Right kidney (tissue), 1 donor: ENCODE results near the gene RBM33.

ENCODE experiments used
- DNase-seq: peaks from one replicate; pipeline ENCODE4 v3.0.0-alpha.2; 2016

The RBM33 gene

DNA sequence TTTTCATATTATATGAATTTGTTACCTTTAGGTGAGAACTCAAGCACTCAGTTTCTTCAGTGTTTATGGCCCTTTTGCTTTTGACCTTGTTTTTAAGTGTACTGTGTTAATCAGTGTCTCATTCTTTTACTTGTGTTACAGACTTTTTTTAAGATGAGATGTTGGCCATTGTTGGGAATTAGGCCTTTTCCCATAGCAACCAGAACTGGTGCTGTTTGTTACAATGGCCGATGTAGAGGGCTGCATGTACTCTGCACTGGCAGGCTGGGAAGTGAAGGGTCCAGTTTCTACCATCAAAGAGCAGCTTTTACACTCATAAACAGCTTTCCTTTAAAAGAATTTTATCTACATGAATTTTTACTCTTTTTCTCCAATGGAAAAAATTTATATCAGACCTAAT, 102.7 kb downstream of the RBM33 start:
- DNase-seq, result no peak

DNA sequence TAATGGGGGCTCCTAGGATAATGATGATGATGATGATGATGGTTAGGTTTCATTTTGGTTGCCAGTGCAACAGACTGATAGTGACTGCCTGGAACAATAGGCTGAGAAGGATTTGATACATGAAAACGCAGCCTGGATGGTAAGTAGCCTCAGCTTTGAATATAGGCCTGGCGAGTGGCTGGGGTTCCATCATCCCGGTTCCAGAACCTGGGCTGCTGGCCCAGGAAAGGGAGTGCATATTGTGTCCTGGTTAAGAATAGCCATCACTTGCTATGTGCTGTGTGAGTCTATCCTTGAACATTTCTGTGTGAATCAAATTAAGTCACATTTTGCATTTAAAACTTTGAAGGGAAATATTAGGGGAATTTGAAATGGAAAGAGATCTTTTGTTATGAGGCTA, 105.1 kb downstream of the RBM33 start:
- no peak for DNase-seq

DNA sequence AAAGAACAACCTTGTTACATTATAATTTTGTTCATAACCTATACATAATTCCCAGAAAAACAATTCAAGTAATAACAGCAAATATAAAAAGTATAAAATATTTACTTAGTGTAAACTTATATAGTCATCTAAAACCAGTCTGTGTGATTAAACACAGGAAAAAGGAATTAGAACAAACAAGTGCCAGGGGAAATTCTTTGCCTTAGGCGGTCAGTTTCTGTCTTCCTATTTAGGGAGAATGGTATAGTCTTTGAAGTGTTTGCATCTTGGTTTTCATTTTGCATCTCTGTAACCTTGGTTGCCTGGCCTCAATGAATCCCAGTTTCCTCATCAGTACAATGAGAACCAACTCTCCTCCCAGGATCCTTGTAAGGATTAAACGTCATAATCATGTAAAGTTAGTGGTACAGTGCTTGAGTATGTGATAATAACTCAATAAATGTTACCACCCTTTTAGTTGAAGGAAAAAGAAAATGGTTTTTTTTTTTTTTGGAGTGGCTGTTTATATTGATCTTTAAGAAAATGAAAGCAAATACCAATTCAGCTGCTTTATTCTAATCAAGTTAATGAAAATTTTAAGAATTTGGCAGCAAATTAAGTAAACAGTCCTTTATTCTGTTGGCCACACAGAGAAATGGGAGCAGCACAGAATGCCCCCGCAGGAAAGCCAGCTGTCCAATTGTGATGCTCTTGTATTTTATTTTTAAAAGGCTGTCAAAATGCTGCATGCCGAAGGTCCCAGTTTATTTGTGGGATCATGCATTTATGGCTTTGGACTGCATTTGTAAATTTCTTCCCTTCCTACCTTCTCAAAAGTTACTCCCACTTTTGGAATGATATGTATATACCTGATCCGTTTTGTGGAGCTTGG, 106.0 kb downstream of the RBM33 start:
- no peak for DNase-seq

DNA sequence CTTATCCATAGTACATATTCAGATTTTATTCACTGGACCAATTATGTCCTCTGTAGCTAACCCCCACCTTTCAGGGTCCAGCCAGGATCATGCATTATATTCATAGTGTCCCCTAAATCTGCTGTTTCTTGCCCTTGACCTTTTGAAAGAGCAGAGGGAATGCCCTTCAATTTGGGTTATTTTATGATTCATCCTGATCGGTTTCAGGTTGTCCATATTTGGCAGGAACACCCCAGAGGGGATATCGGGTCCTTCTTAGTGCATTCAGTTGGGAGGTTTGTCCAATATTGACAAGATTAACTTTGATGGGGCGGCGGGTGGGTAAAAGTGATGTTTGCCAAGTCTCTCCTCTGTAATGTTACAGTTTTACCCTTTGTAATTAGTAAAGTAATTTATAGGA, 106.9 kb downstream of the RBM33 start:
- no peak for DNase-seq

DNA sequence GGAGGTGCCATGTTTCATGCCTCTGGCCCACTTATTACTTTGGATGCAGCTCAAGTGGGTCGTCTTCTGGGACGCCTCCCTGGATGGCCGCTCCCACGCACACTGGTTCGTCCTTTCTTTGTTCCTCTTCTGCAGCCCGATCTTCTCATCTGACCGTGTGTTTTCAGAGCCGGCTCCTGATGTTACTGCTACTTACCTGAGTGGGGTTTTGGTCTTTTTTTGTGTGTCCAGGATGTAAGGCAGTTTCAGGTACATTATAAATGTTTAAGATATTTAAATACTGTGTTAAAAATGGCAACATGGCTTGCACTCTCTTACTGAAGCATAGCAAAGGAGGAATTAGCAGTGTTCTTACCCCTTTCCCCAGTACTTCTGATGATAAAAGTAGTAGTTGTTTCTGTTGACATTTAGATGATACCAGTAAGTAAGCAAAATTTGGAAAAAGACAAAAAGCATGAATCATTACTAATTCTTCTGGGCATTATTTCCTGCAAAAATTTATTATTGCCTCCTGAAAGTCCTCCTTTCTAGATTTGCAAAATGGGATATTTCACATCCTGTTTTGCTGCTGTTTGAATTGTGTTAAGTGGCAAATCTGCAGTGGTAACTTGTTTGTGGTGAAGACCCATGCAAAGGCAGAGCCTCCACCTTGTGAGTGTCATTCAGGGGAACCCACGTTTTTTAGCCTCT, 108.4 kb downstream of the RBM33 start:
- no peak for DNase-seq

DNA sequence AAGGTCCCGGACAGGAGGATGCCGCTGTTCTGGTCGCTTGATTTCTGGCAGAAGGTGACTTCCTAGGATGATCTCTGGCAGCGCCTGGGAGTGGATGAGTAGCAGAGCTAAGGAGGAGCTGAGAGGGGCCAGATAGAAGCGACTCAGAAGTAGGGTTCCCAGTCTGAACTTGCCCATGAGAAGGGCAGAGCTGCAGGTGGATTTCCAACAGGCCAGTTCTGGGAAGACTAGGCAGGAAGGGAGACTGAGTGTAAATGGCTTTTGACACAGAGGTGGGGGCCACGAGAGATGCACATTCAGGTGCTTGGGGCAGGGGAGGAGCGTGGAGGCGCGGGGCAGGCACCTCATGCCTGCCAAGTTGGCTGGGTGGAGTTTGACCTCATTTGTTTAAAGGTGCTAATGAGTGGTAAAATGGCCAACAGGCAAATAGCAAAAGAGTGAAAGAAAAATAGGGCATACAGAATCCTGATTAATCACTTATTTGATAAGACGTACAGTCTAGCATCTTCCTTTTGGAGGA, 109.0 kb downstream of the RBM33 start:
- DNase-seq, result no peak

DNA sequence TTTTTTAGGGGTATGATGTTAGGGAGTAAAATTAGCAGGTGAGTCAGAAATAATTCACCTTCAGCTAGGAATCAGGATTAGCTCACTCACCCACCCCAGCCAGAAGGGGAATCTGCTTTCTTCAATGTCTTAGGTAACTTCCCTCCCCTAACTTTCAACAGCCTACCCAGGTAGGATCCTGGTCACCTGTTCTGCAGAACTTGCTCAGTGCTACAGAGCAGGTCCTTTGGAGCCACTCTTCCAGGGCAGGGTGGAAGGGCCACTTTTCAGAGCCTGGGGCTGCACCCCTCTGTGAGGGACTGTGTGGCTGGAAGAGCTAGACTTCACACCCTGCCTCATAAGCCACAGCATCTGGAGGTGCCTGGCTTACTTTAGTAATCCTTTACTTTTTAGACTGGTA, 109.7 kb downstream of the RBM33 start:
- DNase-seq, result no peak

DNA sequence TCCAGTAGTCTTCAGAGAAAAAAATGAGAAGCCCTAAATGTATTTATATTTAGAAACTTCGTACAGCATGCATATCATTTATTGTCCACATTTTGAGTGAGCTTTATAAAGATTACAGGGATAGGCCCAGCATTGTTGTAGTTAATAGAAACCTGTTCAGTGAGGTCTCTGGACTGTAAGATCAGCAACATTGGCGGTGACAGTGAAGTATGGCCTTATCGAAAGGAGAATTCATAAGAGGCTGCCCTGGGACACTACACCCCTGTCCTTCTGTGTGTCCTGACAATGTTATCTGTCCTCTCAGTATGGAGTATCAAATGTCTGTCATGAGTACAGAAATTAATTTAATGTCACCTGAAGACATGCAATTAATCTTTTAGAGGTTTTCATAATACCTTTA, 110.6 kb downstream of the RBM33 start:
- no peak for DNase-seq

DNA sequence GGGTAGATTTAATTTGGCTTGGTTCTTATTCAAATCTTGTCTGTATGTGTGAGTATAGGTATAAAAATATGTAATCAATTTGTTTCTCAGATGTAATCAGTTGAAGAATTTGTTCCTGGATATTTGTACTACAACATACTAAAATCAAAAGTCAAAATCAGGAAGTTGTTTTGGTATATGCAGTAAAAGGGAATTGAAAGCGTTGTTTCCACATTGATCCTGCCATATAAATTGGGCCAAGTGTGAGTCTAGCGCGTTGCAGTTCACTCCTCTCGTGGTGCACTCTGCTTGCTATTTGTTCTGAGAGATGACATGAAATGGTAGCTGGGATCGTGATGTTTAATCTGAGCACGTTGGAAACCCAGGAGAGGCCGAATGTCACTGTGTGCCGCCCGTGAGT, 111.9 kb downstream of the RBM33 start:
- DNase-seq, result no peak

DNA sequence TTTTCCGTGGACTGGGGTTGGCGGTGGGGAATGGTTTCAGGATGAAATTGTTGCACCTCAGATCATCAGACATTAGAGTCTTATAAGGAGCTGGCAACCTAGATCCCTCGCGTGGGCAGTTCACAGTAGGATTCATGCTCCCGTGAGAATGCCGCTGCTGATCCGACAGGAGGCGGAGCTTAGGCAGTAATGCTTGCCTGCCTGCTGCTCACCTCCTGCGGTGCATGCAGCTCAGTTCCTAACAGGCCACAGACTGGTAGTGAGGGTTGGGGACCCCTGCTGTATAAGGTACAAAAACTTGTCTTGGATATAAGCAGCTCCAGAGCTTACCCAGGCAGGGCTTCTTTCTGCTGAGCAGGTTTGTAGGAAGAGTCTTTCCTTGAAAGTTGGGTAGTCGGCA, 113.9 kb downstream of the RBM33 start:
- DNase-seq, result no peak

DNA sequence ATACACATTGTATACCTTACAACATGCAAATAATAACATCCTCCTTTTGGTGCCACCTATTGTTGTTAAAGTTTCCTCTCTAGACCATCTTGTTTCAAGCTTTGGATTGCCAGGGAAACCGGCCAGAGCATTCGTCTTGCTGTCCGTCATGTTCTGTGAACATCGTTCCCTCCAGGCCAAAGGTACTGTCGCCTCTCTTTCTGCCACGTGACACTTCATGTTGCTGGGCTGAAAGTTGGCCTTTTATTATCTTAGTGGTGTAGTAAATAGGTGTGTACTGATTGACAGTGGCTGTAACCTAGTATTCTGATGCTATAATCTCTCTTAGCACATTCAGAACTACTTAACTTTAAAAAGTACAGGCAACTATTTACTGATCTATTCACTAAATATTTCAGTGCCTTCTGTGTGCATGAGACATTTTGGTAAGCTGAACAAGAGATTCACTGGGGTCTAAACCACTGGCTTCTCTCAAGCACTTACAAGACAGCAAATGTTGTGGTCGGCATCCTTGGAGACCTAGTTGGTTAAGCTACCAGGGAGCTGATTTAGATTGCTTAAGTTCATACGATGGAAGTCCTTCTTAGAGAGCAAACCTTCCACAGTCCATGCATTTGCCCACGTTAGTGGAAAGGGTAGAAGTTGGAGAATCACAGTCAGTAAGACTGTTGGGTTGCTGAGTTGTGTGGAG, 115.4 kb downstream of the RBM33 start:
- no peak for DNase-seq

DNA sequence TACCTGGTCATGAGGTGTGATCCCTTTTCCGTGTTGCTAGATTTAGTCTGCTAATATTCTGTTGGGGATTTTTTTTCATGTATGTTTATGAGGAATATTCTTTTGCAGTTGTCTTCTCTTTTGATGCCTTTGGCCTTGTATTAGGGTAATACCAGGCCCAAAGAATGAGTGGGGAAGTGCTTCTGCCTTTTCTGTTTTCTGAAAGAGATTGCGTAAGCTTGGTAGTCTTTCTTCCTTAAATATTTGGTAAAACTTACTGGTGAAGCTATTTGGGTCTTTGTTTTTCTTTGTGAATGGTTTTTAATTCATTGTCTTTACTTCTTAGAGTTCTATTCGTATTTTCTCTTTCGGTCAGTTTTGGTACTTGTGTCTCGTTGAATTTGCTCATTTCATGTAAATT, 116.7 kb downstream of the RBM33 start:
- DNase-seq, result no peak

DNA sequence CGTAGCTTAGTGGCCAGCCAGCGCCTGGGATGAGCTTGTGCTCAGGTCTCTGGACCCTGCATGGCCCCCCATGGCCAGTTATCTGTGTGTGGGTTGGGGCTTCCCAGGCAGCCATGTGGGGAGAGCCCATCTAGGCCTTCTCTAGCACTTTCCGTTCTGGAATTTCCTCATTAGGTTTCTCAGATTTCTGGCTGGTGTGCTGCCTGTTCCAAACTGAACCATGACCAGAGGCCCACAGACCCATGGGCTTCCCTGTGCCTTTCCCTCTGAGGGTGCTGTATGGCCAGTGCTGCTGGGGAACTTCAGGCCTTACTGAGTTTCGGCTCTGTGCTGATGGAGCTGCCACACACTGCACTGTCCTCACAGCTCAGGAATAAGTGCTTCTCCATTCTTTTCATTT, 117.6 kb downstream of the RBM33 start:
- DNase-seq, result no peak

DNA sequence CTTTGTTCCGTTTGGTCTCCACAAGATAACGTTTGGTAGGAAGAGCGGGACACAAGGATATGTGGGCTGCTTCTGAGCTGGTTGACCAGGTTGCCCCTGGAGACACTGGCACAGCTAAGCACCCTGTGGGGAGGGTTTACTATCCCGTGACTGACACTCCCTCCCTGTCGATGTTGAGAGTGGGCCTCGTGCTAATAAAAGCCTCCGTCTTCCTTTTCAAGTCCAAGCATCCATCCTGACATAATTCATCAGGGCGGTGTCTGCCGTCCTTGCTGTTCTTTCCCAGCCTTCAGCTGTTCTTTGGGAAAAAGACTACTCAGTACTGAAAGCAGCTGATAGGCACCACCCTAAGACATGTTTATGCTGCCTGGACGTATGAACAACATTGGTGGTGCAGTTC, 118.2 kb downstream of the RBM33 start:
- DNase-seq, result no peak

DNA sequence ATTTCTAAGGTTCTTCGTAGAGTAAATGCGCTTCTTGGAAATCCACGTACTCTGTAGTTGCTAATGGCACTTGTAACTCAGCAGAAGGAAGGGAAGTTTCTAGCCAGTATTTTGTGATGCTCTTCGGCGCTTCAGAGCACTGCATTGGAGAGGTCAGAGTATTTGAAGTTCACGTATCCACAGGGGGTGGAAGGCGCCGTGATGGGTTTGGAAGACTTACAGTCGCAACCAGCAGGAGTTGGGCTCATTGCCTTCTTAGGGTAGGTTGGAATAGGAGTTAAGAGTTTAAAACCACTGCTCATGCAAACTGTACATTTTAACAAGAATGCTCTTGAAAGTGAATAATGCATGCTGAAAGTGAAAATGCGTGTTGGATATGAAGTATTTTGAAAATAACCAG, 118.7 kb downstream of the RBM33 start:
- DNase-seq, result no peak

DNA sequence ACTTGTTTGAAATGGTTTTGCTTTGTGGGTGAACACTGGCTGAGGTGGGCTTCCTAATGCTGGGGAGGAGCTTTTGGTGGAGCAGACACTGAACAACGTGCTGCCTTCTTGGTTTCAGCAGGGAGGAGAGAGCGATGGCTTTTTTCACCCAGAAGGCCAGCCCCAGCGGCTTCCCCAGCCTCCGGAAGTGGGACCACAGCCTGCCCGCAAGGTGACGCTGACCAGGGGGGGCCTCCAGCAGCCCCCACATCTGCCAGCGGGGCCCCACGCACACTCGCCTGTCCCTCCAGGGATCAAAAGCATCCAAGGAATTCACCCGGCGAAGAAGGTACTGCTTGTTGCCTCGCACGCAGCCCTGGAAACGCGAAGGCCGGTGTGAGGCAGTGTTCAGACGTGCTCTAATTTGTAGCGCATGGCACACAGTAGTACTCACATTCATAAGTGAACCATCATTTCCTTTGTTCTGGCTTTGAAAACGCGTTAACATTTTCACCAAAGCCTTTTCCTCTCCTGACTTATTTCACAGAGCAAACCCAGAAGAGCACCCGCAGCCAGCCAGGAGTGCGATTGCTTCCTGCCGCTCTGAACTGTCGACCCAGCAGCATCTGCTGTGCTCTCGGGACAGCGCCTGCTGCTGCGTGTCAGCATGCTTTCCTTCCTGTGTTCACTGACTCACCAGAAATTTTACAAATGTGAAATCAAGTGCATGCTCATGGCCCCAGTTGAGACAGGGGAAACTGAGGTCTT, 119.4 kb downstream of the RBM33 start:
- no peak for DNase-seq

DNA sequence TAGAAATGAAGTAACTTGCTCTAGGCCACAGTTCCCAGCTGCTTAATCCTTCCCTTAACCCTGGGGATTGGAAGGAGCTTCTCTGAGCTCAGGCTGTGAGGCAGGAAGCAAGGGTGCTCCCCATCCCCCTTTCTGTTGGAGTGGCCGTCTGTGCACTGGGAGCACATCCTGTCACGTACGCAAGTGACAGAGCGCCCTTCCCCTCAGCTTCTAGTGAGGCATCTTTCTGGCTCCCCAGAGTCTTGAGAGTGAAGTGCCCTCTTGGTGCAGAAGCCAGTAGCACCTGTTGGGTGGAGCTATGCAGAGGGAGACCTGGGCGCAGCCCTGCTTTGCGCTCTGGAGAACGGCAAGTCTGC, 120.0 kb downstream of the RBM33 start:
- DNase-seq, result no peak

DNA sequence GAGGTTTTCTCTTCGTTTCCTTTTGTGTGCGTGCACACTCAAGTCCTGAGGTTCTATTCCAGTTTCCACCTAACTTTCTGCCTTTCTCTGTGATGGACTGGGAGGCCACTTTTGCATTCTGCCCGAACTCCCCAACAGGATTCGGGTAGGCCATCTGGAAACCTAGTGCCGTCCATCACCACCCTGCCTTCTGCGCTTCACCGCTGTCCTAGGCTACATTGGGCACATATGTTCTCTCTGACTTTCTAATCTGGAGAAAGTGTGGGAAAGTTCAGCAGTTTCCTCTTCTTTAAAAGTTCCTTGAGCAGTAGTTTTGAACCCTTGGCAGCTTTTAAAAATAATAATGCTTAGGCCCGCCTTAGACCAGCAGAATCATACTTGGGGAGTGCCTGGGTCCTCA, 121.0 kb downstream of the RBM33 start:
- no peak for DNase-seq

DNA sequence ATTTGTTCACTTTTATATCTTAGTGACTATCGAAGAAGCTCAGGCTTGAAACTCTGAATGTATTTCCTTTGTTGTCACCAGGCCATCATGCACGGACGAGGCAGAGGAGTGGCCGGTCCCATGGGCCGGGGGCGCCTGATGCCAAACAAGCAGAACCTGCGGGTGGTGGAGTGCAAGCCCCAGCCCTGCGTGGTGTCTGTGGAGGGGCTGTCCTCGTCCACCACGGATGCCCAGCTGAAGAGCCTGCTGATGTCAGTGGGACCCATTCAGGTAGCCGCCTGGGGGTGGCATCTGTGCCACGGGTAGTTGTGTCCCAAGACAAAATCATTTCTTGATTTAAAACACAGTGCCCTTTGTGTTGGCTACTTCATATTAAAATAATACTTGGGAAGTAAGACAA, 121.9 kb downstream of the RBM33 start:
- no peak for DNase-seq

DNA sequence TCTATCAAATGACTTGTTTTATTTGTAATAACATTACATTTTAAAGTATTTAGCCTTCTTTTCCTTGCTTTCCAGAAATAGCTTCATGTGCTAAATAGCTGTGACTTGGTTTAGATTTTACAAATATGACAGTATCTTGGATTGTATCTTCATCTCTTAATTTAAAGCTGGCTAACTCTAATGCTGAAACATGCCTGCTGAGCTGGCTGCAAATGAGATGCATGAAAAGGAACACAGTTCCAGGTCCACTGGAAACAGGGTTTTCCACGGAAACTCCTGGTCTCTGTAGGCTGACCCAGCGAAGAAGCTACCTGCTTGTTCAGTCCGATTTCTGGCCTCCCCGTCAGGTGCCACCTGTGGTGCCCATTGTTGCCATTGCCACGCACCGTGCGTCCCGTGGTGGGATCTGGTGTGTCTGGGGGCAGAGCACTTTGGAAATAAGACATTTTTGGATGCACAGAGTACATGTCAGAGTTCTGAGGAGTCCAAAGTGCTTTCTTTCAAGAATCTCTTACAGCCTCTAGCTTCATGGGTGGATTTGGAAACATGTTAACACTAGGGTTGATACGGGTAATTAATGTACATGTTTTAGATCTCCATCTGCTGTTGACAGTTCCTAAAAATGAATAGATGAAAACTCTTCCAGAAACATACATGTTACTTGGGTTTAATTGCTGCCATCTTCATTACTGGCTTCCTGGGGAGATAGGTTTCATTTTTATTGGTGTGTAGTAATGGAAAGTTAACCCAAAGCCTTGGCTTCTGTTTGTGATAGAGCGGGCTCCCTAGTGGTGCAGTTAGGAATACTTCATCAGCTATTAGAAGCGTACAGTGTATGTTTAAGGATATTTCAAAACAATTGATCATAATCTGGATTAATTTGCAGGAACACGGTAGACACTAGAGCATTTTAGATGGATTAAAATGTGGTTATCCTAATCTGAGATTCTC, 122.8 kb downstream of the RBM33 start:
- no peak for DNase-seq

DNA sequence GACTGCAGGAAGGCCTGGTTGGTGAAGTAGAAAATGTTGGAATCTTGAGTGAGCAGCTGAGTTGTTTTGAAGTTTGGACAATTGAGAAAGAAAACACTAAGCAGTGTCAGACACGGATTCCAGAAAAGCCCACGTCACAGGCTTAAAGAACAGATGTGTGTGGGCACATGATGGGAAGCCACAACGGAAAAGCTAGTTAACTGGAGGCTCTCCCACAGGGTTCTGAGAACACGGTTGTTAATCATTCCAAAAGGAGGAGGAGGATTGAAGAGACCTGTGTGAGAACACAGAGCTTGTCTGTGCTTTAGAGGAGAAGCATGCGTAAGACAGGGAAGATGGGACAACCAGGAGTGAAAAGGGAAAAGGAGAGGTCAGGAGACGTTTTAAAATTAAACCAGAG, 125.2 kb downstream of the RBM33 start:
- DNase-seq, result no peak
